Ishikawa (cell line): Measurements from ENCODE around the gene ATG9B.

Experiments used
- FOXM1 ChIP-seq: IDR thresholded peaks from 2 replicates; pipeline ENCODE4 v1.6.1; 2012; ENCODE audit warnings: low read depth, borderline replicate concordance
- RAD21 ChIP-seq: IDR thresholded peaks from 2 replicates; pipeline ENCODE4 v1.6.1; 2012; ENCODE audit warnings: low read depth
- TAF1 ChIP-seq: IDR thresholded peaks from 2 replicates; pipeline ENCODE4 v1.6.1; 2012; ENCODE audit warnings: low read depth, mild to moderate bottlenecking
- TCF12 ChIP-seq: IDR thresholded peaks from 2 replicates; pipeline ENCODE4 v1.6.1; 2012; ENCODE audit warnings: low read depth

DNA sequence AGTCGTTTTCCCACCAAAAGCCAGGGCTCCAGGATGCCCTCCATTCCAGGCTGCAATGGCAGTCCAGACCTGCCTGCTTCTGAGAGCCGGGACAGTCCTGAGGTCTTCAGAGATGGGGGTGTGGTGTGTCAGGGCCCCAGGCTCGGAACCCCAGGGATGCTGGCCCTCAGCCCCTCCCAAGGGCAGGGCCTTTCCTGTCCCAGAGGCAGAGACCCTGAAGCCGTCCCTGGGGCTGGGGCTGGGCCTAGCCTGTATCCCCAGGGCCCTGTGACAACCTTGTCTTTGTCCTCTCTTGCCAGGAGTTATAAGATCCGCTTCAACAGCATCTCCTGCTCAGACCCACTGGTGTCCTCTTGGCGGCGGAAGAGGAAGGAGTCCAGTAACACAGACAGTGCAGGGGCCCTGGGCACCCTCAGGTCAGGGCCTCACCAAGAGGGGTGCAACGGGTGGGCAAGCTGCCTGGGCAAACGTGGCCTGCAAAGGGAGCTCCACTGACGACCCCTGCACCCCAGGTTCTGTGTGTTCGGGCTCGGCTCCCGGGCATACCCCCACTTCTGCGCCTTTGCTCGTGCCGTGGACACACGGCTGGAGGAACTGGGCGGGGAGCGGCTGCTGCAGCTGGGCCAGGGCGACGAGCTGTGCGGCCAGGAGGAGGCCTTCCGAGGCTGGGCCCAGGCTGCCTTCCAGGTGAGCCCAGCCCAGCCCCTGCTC, 17.5 kb downstream of the ATG9B start:
- TF ChIP-seq FOXM1, result no peak
- TF ChIP-seq TCF12, result no peak
- TF ChIP-seq TAF1, result no peak
- no peak for TF ChIP-seq RAD21
